GM12878 (cell line): ENCODE data around the gene SLC25A33. TPM values are rescaled to one million over a fixed set of nuclear protein-coding genes. Genes with fewer than 3 reads are reported as not detected.

ENCODE experiments used
- BACH1 ChIP-seq: fragments of 450-650 bp; IDR thresholded peaks from 2 replicates; pipeline ENCODE4 v1.6.1; 2017; ENCODE audit warnings: mild to moderate bottlenecking, borderline replicate concordance
- FOXK2 ChIP-seq: fragments of 450-650 bp; IDR thresholded peaks from 2 replicates; pipeline ENCODE4 v1.6.1; 2017; ENCODE audit warnings: mild to moderate bottlenecking, moderate library complexity
- JUND ChIP-seq: IDR thresholded peaks from 2 replicates; pipeline ENCODE4 v1.6.1; 2012; ENCODE audit warnings: low read depth, mild to moderate bottlenecking, low read length, improper control_type of control experiment, moderate library complexity
- PBX3 ChIP-seq: IDR thresholded peaks from 2 replicates; pipeline ENCODE4 v1.6.1; 2011; ENCODE audit warnings: mild to moderate bottlenecking, low read depth, low read length, moderate library complexity; ENCODE audit not compliant: insufficient replicate concordance
- REST ChIP-seq: IDR thresholded peaks from 2 replicates; pipeline ENCODE4 v1.6.1; 2012; ENCODE audit warnings: mild to moderate bottlenecking, low read depth, low read length
- YY1 ChIP-seq: IDR thresholded peaks from 2 replicates; pipeline ENCODE4 v1.6.1; 2011; ENCODE audit warnings: low read depth, mild to moderate bottlenecking, low read length
- ZBED1 ChIP-seq: IDR thresholded peaks from 2 replicates; pipeline ENCODE4 v1.6.1; 2016; ENCODE audit warnings: borderline replicate concordance
- polyA plus RNA-seq, 11 experiments: library from polyadenylated mRNA; depleted of rRNA in 4 of 11; unstranded in 6 of 11; stranded (reverse) in 5 of 11; fragments of >200 nt; fragmentation: Nextera tagmentation in 4 of 11; fragmentation: Illumina TruSeq in 1 of 11; extraction: Ambion mirVana in 4 of 11; extraction: Trizol in 1 of 11; gene quantifications; 1 replicate in 1 of 11; 2 replicates in 10 of 11; pipeline versions ENCODE4 v1.2.1 to v1.2.3, GENCODE V29; 2011 to 2016; ENCODE audit warnings: inconsistent platforms in 2 of 11, missing spikeins in 2 of 11, low read depth in 1 of 11
- total RNA-seq, 4 experiments: library from RNA; depleted of rRNA in 3 of 4; stranded (reverse); fragments of >200 nt in 3 of 4; fragmentation: Illumina TruSeq in 1 of 4; extraction: Trizol in 1 of 4; gene quantifications; 2 replicates each; pipeline versions ENCODE4 v1.2.1 to v1.2.3, GENCODE V29; 2013 to 2021
- TF ChIP-seq, protein P1 (sequence below): fragments of 450-650 bp; IDR thresholded peaks from 2 replicates; pipeline ENCODE4 v1.6.1; 2017; ENCODE audit warnings: mild to moderate bottlenecking, moderate library complexity
- TF ChIP-seq, protein P2 (sequence below), 3 experiments: IDR thresholded peaks in 2 of 3; conservative IDR thresholded peaks in 1 of 3; 2 replicates each; pipeline ENCODE4 v1.5.1; 2011; ENCODE audit warnings: low read depth in 3 of 3, low read length in 3 of 3, mild to moderate bottlenecking in 3 of 3, control low read depth in 2 of 3, moderate library complexity in 2 of 3, inconsistent platforms in 1 of 3, mixed read lengths in 1 of 3; ENCODE audit not compliant: control insufficient read depth in 2 of 3, insufficient read depth in 1 of 3; ENCODE audit errors: extremely low read depth in 1 of 3
- TF ChIP-seq, protein P3 (sequence below): IDR thresholded peaks from 2 replicates; pipeline ENCODE4 v1.6.1; 2011; ENCODE audit warnings: low read depth, low read length, improper control_type of control experiment, borderline replicate concordance
- TF ChIP-seq, protein P4 (sequence below): fragments of 450-650 bp; formaldehyde crosslinking; IDR thresholded peaks from 2 replicates; pipeline ENCODE4 v1.4.0; 2020; ENCODE audit warnings: mild to moderate bottlenecking, moderate library complexity

Gene SLC25A33
- total and polyA plus RNA-seq, 10 of the 15 experiments (the other 5 are each of a cell fraction or from before 2014, with no cell fraction given): 1.7 to 11.2 (median 8.4) TPM

DNA sequence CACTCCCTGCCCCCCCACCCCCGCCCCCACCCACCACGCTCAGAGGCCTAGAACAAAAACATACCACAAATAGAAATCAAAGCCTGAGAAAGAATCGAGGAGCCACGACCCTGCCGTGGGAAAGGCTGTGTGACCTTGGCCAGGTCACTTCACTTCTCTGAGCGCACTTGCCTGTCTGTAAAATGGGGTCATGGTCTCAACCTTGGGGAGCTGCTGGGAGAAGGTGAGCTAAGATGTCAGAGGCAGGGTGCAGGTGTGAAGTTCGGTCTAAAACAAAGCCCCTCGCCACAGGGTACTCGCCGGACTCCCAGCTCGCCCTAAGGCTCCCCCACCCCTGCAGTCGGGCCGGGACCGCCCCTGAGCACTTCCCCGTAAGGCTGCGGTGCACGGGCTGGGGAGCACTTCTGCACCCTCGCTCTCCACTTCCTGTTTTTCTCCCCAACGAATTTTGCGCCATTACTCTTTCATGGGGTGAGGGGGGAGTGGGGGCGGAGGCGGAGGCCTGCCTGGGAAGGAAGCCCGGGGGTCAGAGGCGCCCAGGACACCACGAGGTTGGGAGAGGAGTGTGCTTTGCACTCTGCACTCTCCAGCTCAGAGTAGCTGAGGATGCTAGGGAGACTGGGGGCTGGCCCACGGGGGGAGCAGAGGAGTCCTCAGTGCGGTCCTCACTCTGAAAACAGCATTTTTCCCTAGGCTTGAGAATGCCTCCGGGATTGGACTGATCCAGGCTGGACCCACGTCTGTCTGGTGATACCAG is 90.4 kb downstream of the SLC25A33 start (continued):
- TF ChIP-seq, protein P1, sequence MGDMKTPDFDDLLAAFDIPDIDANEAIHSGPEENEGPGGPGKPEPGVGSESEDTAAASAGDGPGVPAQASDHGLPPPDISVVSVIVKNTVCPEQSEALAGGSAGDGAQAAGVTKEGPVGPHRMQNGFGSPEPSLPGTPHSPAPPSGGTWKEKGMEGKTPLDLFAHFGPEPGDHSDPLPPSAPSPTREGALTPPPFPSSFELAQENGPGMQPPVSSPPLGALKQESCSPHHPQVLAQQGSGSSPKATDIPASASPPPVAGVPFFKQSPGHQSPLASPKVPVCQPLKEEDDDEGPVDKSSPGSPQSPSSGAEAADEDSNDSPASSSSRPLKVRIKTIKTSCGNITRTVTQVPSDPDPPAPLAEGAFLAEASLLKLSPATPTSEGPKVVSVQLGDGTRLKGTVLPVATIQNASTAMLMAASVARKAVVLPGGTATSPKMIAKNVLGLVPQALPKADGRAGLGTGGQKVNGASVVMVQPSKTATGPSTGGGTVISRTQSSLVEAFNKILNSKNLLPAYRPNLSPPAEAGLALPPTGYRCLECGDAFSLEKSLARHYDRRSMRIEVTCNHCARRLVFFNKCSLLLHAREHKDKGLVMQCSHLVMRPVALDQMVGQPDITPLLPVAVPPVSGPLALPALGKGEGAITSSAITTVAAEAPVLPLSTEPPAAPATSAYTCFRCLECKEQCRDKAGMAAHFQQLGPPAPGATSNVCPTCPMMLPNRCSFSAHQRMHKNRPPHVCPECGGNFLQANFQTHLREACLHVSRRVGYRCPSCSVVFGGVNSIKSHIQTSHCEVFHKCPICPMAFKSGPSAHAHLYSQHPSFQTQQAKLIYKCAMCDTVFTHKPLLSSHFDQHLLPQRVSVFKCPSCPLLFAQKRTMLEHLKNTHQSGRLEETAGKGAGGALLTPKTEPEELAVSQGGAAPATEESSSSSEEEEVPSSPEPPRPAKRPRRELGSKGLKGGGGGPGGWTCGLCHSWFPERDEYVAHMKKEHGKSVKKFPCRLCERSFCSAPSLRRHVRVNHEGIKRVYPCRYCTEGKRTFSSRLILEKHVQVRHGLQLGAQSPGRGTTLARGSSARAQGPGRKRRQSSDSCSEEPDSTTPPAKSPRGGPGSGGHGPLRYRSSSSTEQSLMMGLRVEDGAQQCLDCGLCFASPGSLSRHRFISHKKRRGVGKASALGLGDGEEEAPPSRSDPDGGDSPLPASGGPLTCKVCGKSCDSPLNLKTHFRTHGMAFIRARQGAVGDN: peak; percentile 22; the same call in 1 of the 2 replicates
- TF ChIP-seq, protein P2, sequence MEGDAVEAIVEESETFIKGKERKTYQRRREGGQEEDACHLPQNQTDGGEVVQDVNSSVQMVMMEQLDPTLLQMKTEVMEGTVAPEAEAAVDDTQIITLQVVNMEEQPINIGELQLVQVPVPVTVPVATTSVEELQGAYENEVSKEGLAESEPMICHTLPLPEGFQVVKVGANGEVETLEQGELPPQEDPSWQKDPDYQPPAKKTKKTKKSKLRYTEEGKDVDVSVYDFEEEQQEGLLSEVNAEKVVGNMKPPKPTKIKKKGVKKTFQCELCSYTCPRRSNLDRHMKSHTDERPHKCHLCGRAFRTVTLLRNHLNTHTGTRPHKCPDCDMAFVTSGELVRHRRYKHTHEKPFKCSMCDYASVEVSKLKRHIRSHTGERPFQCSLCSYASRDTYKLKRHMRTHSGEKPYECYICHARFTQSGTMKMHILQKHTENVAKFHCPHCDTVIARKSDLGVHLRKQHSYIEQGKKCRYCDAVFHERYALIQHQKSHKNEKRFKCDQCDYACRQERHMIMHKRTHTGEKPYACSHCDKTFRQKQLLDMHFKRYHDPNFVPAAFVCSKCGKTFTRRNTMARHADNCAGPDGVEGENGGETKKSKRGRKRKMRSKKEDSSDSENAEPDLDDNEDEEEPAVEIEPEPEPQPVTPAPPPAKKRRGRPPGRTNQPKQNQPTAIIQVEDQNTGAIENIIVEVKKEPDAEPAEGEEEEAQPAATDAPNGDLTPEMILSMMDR (IDR thresholded peaks at IDR 0.05 in 2 of 3, conservative IDR thresholded peaks at IDR 0.05 in 1 of 3; ENCODE audit: control insufficient read depth in 2 of 3, extremely low read depth in 1 of 3, insufficient read depth in 1 of 3, low read depth in 3 of 3, low read length in 3 of 3): no peak
- TF ChIP-seq BACH1: peak; percentile 26; the same call in 1 of the 2 replicates
- no peak for TF ChIP-seq FOXK2
- TF ChIP-seq JUND: no peak
- TF ChIP-seq REST: no peak
- TF ChIP-seq, protein P3, sequence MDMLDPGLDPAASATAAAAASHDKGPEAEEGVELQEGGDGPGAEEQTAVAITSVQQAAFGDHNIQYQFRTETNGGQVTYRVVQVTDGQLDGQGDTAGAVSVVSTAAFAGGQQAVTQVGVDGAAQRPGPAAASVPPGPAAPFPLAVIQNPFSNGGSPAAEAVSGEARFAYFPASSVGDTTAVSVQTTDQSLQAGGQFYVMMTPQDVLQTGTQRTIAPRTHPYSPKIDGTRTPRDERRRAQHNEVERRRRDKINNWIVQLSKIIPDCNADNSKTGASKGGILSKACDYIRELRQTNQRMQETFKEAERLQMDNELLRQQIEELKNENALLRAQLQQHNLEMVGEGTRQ: no peak
- no peak; the same call in 1 of the 2 replicates for TF ChIP-seq ZBED1
- no peak for TF ChIP-seq PBX3
- TF ChIP-seq, protein P4, sequence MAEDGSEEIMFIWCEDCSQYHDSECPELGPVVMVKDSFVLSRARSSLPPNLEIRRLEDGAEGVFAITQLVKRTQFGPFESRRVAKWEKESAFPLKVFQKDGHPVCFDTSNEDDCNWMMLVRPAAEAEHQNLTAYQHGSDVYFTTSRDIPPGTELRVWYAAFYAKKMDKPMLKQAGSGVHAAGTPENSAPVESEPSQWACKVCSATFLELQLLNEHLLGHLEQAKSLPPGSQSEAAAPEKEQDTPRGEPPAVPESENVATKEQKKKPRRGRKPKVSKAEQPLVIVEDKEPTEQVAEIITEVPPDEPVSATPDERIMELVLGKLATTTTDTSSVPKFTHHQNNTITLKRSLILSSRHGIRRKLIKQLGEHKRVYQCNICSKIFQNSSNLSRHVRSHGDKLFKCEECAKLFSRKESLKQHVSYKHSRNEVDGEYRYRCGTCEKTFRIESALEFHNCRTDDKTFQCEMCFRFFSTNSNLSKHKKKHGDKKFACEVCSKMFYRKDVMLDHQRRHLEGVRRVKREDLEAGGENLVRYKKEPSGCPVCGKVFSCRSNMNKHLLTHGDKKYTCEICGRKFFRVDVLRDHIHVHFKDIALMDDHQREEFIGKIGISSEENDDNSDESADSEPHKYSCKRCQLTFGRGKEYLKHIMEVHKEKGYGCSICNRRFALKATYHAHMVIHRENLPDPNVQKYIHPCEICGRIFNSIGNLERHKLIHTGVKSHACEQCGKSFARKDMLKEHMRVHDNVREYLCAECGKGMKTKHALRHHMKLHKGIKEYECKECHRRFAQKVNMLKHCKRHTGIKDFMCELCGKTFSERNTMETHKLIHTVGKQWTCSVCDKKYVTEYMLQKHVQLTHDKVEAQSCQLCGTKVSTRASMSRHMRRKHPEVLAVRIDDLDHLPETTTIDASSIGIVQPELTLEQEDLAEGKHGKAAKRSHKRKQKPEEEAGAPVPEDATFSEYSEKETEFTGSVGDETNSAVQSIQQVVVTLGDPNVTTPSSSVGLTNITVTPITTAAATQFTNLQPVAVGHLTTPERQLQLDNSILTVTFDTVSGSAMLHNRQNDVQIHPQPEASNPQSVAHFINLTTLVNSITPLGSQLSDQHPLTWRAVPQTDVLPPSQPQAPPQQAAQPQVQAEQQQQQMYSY: no peak
- peak; percentile 89 for TF ChIP-seq YY1
